ENCODE results near the gene ZFYVE19. TPM values are rescaled to one million over a fixed set of nuclear protein-coding genes. Genes with fewer than 3 reads are reported as not detected.

The ZFYVE19 gene
- total and polyA plus RNA-seq, 4 experiments from 2014 or later, result 10.4 to 35.0 (median 27.2) TPM

DNA sequence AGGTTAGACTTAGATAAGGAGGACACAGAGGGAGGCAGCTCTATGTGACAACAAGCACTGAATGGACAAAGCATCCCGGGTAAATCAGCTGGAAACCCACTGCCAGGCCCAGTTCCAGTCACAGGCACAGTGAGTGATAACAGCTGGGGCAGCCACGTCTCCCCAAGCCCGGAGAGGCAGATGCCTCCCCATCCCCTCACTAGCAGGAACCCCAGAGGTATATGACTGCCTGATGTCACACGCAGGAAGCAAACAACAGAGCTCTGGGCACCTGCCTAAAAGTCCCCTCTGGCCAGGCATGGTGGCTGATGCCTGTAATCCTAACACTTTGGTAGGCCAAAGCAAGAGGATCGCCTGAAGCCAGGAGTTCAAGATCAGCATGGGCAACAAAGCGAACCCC, 18.9 kb upstream of the ZFYVE19 start:
- Mint-ChIP-seq H3K4me3 (peak overlapping the region in 3 of 8 donors; percentile 45 to 68 (median 53)), H3K36me3 (peaks cover 7 to 8% of the 10 kb centered on the region in 2 donors), H3K4me1 (peaks cover 20 to 34% (median 25%) of the 10 kb centered on the region in 4 donors), H3K9me3 (no peaks in the 10 kb centered on the region), H3K27ac (peak overlapping the region in 3 of 7 donors; percentile 12 to 83 (median 75)), H3K27me3 (no peaks in the 10 kb centered on the region)
- intact Hi-C loops (cut with micrococcal nuclease), result loop anchor here (2.0 kb wide), 1 partner anchor 19 kb away; the partner anchor contains the start of genes DNAJC17 and ZFYVE19
- POLR2A ChIA-PET (ENCODE audit: partially characterized antibody), result interaction anchor here (0.7 to 1.2 kb wide), 5 partner anchors 9 to 98 kb away, joined by 3 to 4 read pairs (median 3); partner anchors contain the start of genes DNAJC17, RAD51 and ZFYVE19
- H3K4me1 ChIP-seq (ENCODE audit: insufficient read depth, low read length), result peaks cover 23% of the 10 kb centered on the region
- no peaks in the 10 kb centered on the region for H3K27me3 ChIP-seq (ENCODE audit: insufficient read depth, low read length)
- no peak overlapping the region for H3K4me3 ChIP-seq (ENCODE audit: low read length in 2 of 2)
- no peak for DNase-seq
- peaks cover 6% of the 10 kb centered on the region for H3K36me3 ChIP-seq (ENCODE audit: insufficient read depth, low read length)
- H3K27ac ChIP-seq (ENCODE audit: low read depth, low read length), result no peak overlapping the region
- H3K9me3 ChIP-seq (ENCODE audit: control insufficient read depth in 1 of 2, low read length in 2 of 2), result no peaks in the 10 kb centered on the region
- CTCF ChIA-PET (ENCODE audit: partially characterized antibody), result interaction anchor here (1.4 to 7.9 kb wide), 5 partner anchors 87 to 198 kb away, joined by 3 to 120 read pairs (median 6); partner anchors contain the start of genes KNL1 and VPS18

DNA sequence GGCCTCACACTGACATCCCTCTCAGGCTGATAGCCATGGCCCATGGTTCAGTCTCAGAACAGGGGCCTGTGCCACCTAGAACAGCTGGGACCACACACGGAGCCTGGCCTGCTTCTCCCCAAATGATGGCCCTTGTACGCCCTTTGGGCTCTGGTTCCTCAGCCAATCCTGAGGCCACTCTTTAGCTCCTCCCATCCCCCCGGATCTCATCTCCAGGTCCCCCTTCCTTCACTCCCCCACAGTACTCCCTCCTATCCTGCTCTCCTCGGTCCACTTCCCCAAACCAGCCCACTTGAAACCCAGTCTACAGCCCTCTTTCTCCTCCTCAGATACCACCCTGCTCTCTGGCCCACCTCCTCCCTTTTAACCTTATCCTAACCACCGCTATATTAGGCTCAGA, 17.8 kb upstream of the ZFYVE19 start:
- Mint-ChIP-seq H3K4me3 (peak overlapping the region in 3 of 8 donors; percentile 0 to 39 (median 37)), H3K36me3 (peaks cover 8 to 9% of the 10 kb centered on the region in 2 donors), H3K27me3 (no peaks in the 10 kb centered on the region), H3K4me1 (peaks cover 20 to 31% (median 27%) of the 10 kb centered on the region in 4 donors), H3K27ac (no peak overlapping the region), H3K9me3 (no peaks in the 10 kb centered on the region)
- ChIA-PET CTCF (ENCODE audit: partially characterized antibody) (interaction anchor here (2.1 kb wide), 1 partner anchor 197 kb away, joined by 9 read pairs; the partner anchor contains the start of gene KNL1), POLR2A (ENCODE audit: partially characterized antibody) (interaction anchor here (0.6 to 1.2 kb wide), 3 partner anchors 18 to 103 kb away, joined by 3 read pairs; partner anchors contain the start of genes DNAJC17, RAD51 and ZFYVE19)
- H3K4me1 ChIP-seq (ENCODE audit: insufficient read depth, low read length), result peaks cover 23% of the 10 kb centered on the region
- H3K36me3 ChIP-seq (ENCODE audit: insufficient read depth, low read length), result peaks cover 6% of the 10 kb centered on the region
- no peak for DNase-seq
- H3K27me3 ChIP-seq (ENCODE audit: insufficient read depth, low read length), result no peaks in the 10 kb centered on the region
- intact Hi-C loops (cut with micrococcal nuclease), result no loop called here
- H3K4me3 ChIP-seq (ENCODE audit: low read length in 2 of 2), result no peak overlapping the region
- H3K27ac ChIP-seq (ENCODE audit: low read depth, low read length), result no peak overlapping the region
- no peaks in the 10 kb centered on the region for H3K9me3 ChIP-seq (ENCODE audit: control insufficient read depth in 1 of 2, low read length in 2 of 2)

DNA sequence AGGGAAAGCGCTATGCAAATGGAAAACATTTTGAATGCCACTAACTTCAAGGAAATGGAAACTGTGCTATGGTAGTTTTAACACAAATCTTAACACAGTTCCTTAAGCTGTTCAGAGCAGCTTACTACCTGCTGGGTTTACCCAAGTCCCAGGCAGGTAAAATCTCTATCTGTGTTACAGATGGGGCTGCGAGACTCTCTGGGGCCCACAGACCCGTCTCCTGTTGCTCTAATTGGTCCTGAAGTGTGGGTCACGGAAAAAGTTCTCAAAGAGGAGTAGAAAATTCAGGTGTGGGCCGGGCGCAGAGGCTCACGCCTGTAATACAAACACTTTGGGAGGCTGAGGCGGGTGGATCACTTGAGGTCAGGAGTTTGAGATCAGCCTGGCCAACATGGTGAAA, 16.9 kb upstream of the ZFYVE19 start:
- Histone ChIP-seq H3K27me3 (ENCODE audit: insufficient read depth, low read length) (no peaks in the 10 kb centered on the region), H3K4me1 (ENCODE audit: insufficient read depth, low read length) (peaks cover 23% of the 10 kb centered on the region), H3K36me3 (ENCODE audit: insufficient read depth, low read length) (peaks cover 6% of the 10 kb centered on the region), H3K9me3 (ENCODE audit: control insufficient read depth in 1 of 2, low read length in 2 of 2) (no peaks in the 10 kb centered on the region), H3K27ac (ENCODE audit: low read depth, low read length) (no peak overlapping the region), H3K4me3 (ENCODE audit: low read length in 2 of 2) (no peak overlapping the region)
- DNase-seq, result no peak
- Mint-ChIP-seq H3K27me3 (no peaks in the 10 kb centered on the region), H3K4me3 (no peak overlapping the region), H3K27ac (no peak overlapping the region), H3K9me3 (no peaks in the 10 kb centered on the region), H3K4me1 (peaks cover 20 to 31% (median 27%) of the 10 kb centered on the region in 4 donors), H3K36me3 (peaks cover 8 to 9% of the 10 kb centered on the region in 2 donors)
- CTCF ChIA-PET (ENCODE audit: partially characterized antibody), result interaction anchor here (0.6 kb wide), 1 partner anchor 8 kb away, joined by 4 read pairs; no protein-coding TSS in a partner anchor
- POLR2A ChIA-PET (ENCODE audit: partially characterized antibody), result no interaction called here
- intact Hi-C loops (cut with micrococcal nuclease), result no loop called here

DNA sequence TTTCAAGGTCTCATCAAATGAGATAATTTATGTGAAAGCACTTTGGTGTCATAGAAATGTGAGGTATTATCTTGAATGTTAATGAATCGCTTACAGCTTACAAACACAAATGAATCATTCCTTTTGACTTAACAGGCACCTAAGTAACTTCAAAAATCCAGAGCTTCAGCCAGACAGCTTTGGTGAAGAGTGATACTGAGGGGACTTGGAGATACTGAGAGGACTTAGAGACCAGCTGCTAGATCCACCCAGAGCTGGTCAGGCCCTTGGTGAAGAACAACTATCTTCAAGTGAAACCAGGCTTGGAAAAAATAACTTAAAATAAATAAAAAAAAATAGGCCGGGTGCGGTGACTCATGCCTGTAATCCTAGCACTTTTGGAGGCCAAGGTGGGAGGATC, 16.2 kb upstream of the ZFYVE19 start:
- Mint-ChIP-seq H3K4me3 (no peak overlapping the region), H3K4me1 (peaks cover 23 to 31% (median 28%) of the 10 kb centered on the region in 4 donors), H3K9me3 (no peaks in the 10 kb centered on the region), H3K27ac (no peak overlapping the region), H3K27me3 (no peaks in the 10 kb centered on the region), H3K36me3 (peaks cover 8 to 9% of the 10 kb centered on the region in 2 donors)
- intact Hi-C loops (cut with micrococcal nuclease), result no loop called here
- Histone ChIP-seq H3K4me1 (ENCODE audit: insufficient read depth, low read length) (peaks cover 23% of the 10 kb centered on the region), H3K27me3 (ENCODE audit: insufficient read depth, low read length) (no peaks in the 10 kb centered on the region), H3K36me3 (ENCODE audit: insufficient read depth, low read length) (peaks cover 6% of the 10 kb centered on the region), H3K4me3 (ENCODE audit: low read length in 2 of 2) (no peak overlapping the region), H3K9me3 (ENCODE audit: control insufficient read depth in 1 of 2, low read length in 2 of 2) (no peaks in the 10 kb centered on the region), H3K27ac (ENCODE audit: low read depth, low read length) (no peak overlapping the region)
- POLR2A ChIA-PET (ENCODE audit: partially characterized antibody), result interaction anchor here (0.6 kb wide), 1 partner anchor 26 kb away, joined by 3 read pairs; no protein-coding TSS in a partner anchor
- CTCF ChIA-PET (ENCODE audit: partially characterized antibody), result interaction anchor here (0.6 to 0.8 kb wide), 2 partner anchors 8 to 12 kb away, joined by 3 to 4 read pairs; no protein-coding TSS in a partner anchor
- DNase-seq, result no peak

DNA sequence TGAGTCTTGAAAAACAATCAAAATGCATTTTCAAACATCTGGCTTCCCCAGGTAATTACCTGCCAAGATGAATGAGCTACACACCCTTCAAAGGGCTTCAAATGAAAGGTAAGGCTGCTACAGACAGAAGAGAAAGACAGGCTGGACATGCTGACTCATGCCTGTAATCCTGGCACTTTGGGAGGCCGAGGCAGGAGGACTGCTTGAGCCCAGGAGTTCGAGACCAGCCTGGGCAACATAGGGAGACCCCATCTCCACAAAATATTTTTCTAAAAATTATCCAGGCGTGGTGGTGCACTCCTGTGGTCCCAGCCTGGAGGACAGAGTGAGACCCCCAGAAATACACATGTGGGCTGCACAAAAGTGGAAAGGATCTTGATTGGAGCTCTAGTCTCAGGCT, 14.5 kb upstream of the ZFYVE19 start:
- CTCF ChIA-PET (ENCODE audit: partially characterized antibody), result interaction anchor here (1.6 to 3.0 kb wide), 2 partner anchors 10 kb away, joined by 6 to 9 read pairs; no protein-coding TSS in a partner anchor
- H3K27ac Mint-ChIP-seq, result no peak overlapping the region

DNA sequence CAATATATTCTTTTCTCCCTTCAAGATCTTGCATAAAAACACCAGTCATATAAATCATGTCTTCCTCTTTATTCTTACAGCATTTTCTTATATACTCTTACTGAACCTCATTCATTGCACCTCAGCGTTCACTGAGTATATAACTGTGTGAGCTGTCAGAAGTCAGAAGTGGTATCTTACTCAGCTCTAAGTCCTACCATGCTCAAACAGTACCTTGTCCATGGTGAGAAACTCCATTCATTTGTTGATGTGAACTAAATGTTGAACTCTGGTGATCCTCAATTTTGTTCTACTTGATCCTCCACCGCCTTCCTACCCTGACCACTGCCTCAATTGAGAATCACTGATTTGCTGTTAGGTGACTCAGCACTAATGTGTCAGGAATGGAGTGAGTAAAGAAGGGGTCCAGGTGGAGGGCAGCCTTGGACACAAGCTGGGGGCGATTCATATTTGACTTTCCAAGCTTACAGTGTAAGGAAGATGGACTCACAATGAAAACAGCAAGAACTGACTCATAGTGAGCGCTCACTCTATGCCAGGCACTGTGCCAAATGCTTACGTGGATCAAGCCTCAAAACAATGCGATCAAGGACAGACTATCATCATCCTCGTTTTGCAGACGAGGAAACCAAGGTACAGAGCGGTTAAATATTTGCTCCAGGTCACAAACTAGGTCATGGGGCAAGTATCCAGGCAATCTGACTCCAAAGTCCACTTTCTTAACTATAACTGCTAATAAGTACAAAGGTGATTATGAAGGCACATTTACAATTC, 13.5 kb upstream of the ZFYVE19 start:
- H3K27ac Mint-ChIP-seq, result peak overlapping the region in 1 of 7 donors; percentile 36
- intact Hi-C loops (cut with micrococcal nuclease), result no loop called here
- H3K36me3 ChIP-seq (ENCODE audit: insufficient read depth, low read length), result peaks cover 6% of the 10 kb centered on the region
- ChIA-PET CTCF (ENCODE audit: partially characterized antibody) (interaction anchor here (1.6 to 3.0 kb wide), 2 partner anchors 9 to 11 kb away, joined by 6 to 9 read pairs; no protein-coding TSS in a partner anchor), POLR2A (ENCODE audit: partially characterized antibody) (no interaction called here)
- no peak overlapping the region for H3K4me3 ChIP-seq (ENCODE audit: low read length in 2 of 2)
- H3K27me3 ChIP-seq (ENCODE audit: insufficient read depth, low read length), result no peaks in the 10 kb centered on the region
- H3K4me1 Mint-ChIP-seq, result peaks cover 14 to 25% (median 22%) of the 10 kb centered on the region in 4 donors
- H3K27ac ChIP-seq (ENCODE audit: low read depth, low read length), result no peak overlapping the region
- no peak overlapping the region for H3K4me3 Mint-ChIP-seq
- peaks cover 5% of the 10 kb centered on the region for H3K4me1 ChIP-seq (ENCODE audit: insufficient read depth, low read length)
- no peaks in the 10 kb centered on the region for H3K9me3 ChIP-seq (ENCODE audit: control insufficient read depth in 1 of 2, low read length in 2 of 2)
- H3K36me3 Mint-ChIP-seq, result peaks cover 12 to 18% of the 10 kb centered on the region in 2 donors
- no peaks in the 10 kb centered on the region for H3K9me3 Mint-ChIP-seq
- no peak for DNase-seq
- no peaks in the 10 kb centered on the region for H3K27me3 Mint-ChIP-seq

More for the DNA sequence above, 14.5 kb upstream of the ZFYVE19 start:
- intact Hi-C loops (cut with micrococcal nuclease), result no loop called here
- H3K4me1 Mint-ChIP-seq, result peaks cover 18 to 27% (median 24%) of the 10 kb centered on the region in 4 donors
- no peaks in the 10 kb centered on the region for H3K9me3 Mint-ChIP-seq
- H3K36me3 Mint-ChIP-seq, result peaks cover 8 to 14% of the 10 kb centered on the region in 2 donors
- Histone ChIP-seq H3K27ac (ENCODE audit: low read depth, low read length) (no peak overlapping the region), H3K4me3 (ENCODE audit: low read length in 2 of 2) (no peak overlapping the region), H3K9me3 (ENCODE audit: control insufficient read depth in 1 of 2, low read length in 2 of 2) (no peaks in the 10 kb centered on the region), H3K4me1 (ENCODE audit: insufficient read depth, low read length) (peaks cover 14% of the 10 kb centered on the region), H3K27me3 (ENCODE audit: insufficient read depth, low read length) (no peaks in the 10 kb centered on the region), H3K36me3 (ENCODE audit: insufficient read depth, low read length) (peaks cover 6% of the 10 kb centered on the region)
- no peaks in the 10 kb centered on the region for H3K27me3 Mint-ChIP-seq
- POLR2A ChIA-PET (ENCODE audit: partially characterized antibody), result interaction anchor here (0.8 kb wide), 1 partner anchor 48 kb away, joined by 3 read pairs; no protein-coding TSS in a partner anchor
- no peak for DNase-seq
- H3K4me3 Mint-ChIP-seq, result no peak overlapping the region

DNA sequence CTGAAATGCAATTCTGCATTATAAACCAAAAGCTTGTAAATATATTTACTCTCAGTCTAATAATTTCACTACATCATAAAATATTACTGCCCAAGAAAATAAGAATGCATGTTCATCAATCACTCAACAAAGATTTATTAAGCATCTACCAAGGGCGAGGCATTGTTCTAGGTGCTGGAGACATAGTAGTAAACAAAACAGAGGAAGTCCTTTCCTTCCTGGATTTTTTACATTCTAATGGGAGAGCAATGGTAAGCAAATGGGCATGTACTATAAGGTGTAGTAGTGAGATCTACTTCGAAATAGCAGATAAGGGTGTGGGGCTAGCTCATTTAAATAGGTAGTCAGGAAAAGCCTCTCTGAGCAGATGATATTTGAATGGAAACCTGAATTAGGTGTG, 10.8 kb upstream of the ZFYVE19 start:
- Mint-ChIP-seq H3K27me3 (no peaks in the 10 kb centered on the region), H3K27ac (peak overlapping the region in 1 of 7 donors; percentile 63), H3K4me3 (no peak overlapping the region), H3K4me1 (peaks cover 14 to 33% (median 23%) of the 10 kb centered on the region in 4 donors), H3K36me3 (peaks cover 26 to 27% of the 10 kb centered on the region in 2 donors), H3K9me3 (no peaks in the 10 kb centered on the region)
- peaks cover 8% of the 10 kb centered on the region for H3K36me3 ChIP-seq (ENCODE audit: insufficient read depth, low read length)
- ChIA-PET POLR2A (ENCODE audit: partially characterized antibody) (no interaction called here), CTCF (ENCODE audit: partially characterized antibody) (interaction anchor here (0.6 to 2.0 kb wide), 4 partner anchors 10 to 223 kb away, joined by 3 to 5 read pairs (median 4); no protein-coding TSS in a partner anchor)
- H3K27me3 ChIP-seq (ENCODE audit: insufficient read depth, low read length), result no peaks in the 10 kb centered on the region
- H3K4me1 ChIP-seq (ENCODE audit: insufficient read depth, low read length), result no peaks in the 10 kb centered on the region
- no peaks in the 10 kb centered on the region for H3K9me3 ChIP-seq (ENCODE audit: control insufficient read depth in 1 of 2, low read length in 2 of 2)
- intact Hi-C loops (cut with micrococcal nuclease), result no loop called here
- no peak overlapping the region for H3K4me3 ChIP-seq (ENCODE audit: low read length in 2 of 2)
- no peak overlapping the region for H3K27ac ChIP-seq (ENCODE audit: low read depth, low read length)
- no peak for DNase-seq
